COLO668 (cell line): ENCODE measurements around the gene KIF1A.

ENCODE experiments used
- DNase-seq: peaks from one replicate; lab custom pipeline; 2025; ENCODE audit not compliant: unreplicated experiment; lab: John Stamatoyannopoulos, UW

Gene KIF1A

GRCh38 chr2:240736281-240737250 is 83.5 kb downstream of the KIF1A start:
- DNase-seq: no peak

DNA sequence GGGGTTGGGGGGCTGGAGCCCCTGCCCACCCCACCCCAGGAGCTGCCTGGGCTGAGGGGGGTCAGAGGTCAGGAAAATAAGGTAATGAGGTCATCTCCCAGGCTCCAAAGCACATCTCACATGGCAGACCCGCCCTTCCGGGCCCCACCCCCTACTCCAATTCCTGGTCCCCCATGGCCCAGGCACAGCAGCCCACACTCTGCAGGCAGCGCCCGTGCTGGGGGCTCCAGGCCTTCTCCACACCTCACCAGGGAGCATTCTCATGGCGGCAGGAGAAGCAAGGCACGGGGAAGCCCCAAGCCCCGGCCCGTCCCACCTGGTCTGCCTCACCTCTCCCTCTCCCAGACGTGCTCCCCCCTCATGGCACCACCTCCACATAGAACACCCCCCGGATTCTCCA is 84.5 kb downstream of the KIF1A start:
- no peak for DNase-seq

DNA sequence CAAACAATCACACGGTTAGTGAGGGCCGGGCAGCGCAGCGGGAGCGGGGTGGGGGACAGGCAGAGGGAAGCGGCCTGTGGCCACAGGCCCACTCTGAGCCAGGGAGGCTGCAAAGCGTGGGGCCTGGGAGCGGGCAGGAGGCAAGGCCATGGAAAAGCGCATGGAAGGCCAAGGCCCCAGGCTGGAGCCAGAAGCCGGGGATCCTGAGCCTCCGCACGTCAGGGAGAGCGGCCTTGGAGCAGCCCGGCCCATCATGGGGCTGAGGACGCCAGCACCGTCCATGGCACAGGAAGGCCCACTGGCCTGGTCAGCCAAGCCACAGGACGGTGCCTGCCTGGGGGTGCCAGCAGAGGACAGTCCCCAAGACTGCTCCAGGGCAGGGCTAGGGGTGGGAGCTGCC is 85.3 kb downstream of the KIF1A start:
- no peak for DNase-seq

DNA sequence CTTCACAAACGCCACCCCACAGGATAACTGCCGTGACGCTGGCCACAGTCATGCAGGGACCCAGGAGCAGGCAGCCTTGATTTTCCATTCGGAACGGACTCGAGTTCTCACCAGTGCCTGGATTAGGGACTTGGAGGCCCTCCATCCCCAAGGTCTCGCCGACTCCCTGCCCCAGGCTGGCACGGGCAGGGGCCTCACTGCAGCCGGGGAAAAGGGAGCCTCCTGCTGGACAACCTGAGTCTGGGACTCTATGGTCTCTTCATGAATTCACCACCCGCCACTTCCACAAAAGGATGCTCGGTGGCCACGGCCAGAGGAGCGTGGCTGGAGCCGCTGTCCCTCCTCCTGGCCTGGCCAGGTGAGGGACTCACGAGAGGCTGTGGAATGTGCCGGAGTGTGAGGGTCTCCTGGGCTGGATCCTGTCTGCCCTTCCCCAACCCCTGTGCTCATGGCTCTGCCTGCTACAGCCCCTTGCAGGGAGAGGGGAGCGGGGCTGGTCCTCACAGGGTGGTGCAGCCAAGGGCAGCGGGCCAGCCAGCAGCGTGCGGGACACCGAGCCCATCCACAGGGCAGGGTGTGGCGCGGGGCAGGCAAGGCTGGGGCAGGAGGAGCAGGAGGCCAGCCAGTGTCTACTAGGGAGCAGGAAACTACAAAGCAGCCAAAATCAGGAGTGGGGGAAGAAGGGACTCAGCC is 86.1 kb downstream of the KIF1A start:
- no peak for DNase-seq

DNA sequence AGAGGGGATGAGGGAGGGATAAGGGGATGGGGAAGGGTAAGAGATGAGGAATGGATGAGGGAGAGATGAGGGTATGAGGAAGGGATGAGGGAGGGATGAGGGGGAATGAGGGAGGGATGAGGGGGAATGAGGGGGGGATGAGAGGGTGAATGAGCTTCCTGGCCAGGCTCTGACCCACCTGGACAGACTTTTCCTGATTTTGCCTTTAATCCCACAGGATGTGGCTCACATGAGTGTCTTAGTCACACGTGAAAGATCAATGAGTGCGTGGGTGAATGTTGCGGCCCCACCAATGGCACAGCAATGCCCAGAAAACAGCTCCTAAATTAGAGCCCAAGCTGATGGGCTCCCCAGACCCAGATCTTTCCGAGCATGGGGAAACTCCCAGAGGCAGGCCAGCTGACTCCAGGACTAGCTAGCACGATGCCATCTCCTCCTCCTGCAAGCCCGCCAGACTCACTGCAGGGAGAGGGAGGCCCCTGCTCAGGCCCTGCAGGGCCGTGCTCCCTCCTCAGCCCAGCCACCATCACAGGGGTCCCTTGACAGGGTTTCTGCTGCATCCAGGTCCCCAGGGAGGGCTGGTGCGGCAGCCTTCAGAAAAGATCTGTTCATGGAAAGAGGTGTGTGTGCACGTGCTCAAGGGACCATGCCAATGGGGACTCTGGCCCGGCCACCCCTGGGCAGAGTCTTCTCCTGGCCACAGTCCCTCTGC is 87.0 kb downstream of the KIF1A start:
- no peak for DNase-seq

DNA sequence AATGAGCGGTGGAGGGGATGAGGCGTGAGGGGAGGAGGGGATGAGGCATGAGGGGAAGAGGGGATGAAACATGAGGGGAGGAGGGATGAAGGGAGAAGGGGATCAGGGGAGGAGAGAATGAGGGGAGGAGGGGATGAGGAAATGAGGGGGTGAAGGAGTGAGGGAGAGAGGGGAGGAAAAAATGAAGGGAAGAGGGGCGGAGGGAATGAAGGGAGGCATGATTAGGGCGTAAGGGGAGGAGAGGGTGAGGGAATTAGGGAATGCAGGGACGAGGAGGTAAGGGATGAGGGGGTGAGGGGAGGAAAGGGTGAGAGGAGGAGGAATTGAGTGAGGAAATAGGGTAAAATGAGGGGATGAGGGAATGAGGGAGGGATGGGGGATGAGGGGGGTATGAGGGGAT is 87.8 kb downstream of the KIF1A start:
- DNase-seq: no peak

DNA sequence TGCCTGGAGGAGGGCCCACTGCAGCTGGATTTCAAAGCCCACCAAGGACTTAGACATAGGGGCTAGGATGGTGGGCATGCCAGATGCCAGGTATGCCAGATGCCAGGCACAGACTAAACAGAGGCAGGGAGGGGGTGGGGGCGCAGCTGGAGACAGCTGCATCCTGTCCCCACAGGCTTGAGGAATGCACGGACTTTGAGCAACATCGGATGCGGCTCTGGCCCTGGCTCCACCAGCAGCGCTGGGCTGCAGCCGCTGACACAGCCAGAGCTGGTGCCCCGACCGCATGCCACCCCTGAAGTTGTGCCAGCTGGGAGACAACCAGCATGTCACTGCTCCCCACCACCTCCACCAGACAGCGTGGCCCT is 88.9 kb downstream of the KIF1A start:
- no peak for DNase-seq

- no peak for DNase-seq
Observed at GRCh38 chr2:240730501-240731177, 89.4 kb downstream of the KIF1A start.

- DNase-seq: no peak
Observed at GRCh38 chr2:240728827-240729226, 91.2 kb downstream of the KIF1A start.

DNA sequence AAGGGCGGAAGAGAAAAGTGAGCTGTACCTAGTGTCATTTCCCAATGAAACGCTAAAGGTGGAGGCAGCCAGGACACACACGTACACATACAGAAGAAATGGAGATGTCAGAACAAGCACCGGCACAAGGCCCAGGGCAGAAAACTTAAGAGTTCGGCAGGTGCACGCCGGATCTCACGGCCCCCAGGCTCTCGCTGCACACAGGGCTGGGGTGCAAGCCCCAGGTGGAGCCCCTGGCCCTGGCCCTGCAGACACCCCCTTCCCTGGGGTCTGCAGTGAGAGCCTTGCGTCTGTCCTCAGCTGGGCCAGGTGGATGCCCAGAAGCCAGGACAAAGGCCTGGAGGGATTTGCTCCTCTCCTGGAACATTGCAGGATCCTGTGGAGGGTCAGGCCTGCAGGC is 91.7 kb downstream of the KIF1A start:
- no peak for DNase-seq

- no peak for DNase-seq
Observed at GRCh38 chr2:240727913-240728312, 92.1 kb downstream of the KIF1A start.

- DNase-seq: no peak
Observed at GRCh38 chr2:240727439-240727838, 92.6 kb downstream of the KIF1A start.

- DNase-seq: no peak
Observed at GRCh38 chr2:240726876-240727275, 93.1 kb downstream of the KIF1A start.

GRCh38 chr2:240725671-240726070 is 94.3 kb downstream of the KIF1A start:
- peak; percentile 55 for DNase-seq

- DNase-seq: no peak
Observed at GRCh38 chr2:240725266-240725665, 94.8 kb downstream of the KIF1A start.

- no peak for DNase-seq
Observed at GRCh38 chr2:240724431-240724830, 95.6 kb downstream of the KIF1A start.

DNA sequence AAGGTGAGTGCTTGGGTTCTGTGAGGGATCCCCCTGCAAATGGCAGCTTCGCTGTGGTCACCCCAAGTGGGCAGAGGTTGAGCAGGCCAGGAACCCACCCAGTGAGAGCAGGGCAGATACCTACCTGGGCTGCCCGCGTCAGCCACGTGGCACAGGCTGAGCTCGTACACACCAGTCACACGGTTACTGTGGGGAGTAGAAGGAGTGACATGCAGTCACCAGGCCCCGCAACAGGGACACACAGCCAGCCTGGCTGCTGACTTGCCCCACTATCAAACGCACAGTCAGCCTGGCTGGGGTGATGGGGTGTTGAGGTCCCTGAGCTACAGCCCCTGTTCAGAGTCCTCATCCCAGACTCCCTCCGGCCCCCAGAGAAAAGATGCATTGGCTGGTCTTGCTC is 96.2 kb downstream of the KIF1A start:
- no peak for DNase-seq

DNA sequence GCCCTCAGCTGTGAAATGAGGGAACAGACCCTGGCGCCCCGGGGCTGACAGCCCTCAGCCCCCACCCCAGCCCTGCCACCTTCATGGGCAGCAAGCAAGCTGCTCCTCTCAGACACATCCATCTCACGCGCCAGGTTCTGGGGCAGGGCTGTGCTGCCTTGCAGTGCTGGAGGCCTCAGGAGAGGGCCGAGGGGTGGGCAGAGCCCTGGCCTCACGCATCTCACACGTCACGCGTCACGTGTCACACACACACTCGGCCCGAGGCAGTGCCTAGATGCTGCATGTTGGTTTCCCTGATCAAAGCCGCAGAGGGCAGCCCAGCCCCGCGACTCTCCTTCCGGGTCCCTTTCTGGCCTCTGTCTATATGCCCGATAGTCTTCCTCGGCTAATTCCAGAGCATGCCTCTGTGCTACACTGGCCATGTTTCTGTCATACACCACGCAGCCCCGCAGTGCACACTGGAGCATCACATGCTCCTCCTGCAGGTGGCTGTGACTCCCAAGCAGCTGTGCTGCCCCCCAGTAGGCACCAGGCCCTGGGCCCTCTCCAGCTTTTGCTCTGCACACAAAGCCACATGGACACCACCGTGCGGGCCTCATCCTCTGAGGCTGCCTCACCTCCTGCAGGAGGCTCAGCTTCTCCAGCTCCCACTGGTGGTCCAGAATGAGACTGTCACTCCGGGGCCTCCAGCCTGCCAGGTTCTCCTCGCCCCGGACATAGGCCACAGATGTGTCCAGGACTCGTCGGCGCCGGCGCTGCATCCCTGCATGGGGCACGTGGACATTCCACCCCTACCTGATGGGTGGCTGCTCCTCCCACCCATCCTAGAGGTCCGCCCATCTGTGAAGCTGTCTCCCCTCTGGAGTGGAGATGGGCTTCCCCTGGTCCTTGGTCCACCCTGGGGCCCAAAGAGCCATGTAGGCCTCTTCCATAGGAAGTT is 97.0 kb downstream of the KIF1A start:
- DNase-seq: no peak

DNA sequence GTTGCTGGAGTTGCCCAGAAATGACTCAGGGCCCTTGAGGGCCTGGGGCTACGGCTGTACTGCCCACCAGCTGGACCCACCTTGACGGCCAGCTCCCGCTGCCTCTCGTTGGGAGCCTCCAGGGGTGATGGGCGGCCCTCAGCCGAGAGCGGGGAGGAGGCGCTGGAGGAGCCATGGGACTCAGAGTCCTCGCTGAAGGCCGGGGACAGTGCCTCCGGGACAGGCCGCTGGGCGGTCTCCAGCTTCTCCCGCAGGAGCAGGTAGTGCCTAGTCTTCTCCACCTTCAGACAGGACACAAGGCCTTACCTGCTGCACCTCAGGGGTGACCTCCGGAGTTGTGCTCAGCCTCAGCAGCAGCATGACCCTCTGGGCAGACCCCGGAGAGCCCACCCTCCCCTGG is 97.6 kb downstream of the KIF1A start:
- DNase-seq: no peak

- no peak for DNase-seq
Observed at GRCh38 chr2:240721596-240722180, 98.3 kb downstream of the KIF1A start.
